Breast epithelium (tissue), 3 donors: ENCODE results near the gene CT45A5.
"Not testable (repeated sequence)": the region's sequence is repeated elsewhere in the genome, so short reads cannot be mapped to it uniquely, and the experiment has no call there.

Experiments used
- CTCF ChIP-seq, 3 donors: fragments of 450-650 bp; IDR thresholded peaks; one replicate each; pipeline ENCODE4 v1.5.1; 2016 to 2017; ENCODE audit warnings: antibody characterized with exemption in 3 of 3, mild to moderate bottlenecking in 3 of 3, moderate library complexity in 3 of 3
- POLR2A ChIP-seq: fragments of 450-650 bp; IDR thresholded peaks from one replicate; pipeline ENCODE4 v1.6.1; 2016; ENCODE audit warnings: antibody characterized with exemption, mild to moderate bottlenecking, moderate library complexity
- POLR2AphosphoS5 ChIP-seq, 3 donors: sonication (generic); formaldehyde crosslinking; IDR thresholded peaks; one replicate each; pipeline ENCODE4 v1.6.1; 2017; ENCODE audit warnings: antibody characterized with exemption in 3 of 3

GRCh38 chrX:135744739-135745138, 40.6 kb downstream of the CT45A5 start:
- TF ChIP-seq POLR2A; CTCF (IDR thresholded peaks at IDR 0.05); POLR2AphosphoS5 (IDR thresholded peaks at IDR 0.05): not testable (repeated sequence)
